ENCODE data around the gene CTNNA1.

The CTNNA1 gene

DNA sequence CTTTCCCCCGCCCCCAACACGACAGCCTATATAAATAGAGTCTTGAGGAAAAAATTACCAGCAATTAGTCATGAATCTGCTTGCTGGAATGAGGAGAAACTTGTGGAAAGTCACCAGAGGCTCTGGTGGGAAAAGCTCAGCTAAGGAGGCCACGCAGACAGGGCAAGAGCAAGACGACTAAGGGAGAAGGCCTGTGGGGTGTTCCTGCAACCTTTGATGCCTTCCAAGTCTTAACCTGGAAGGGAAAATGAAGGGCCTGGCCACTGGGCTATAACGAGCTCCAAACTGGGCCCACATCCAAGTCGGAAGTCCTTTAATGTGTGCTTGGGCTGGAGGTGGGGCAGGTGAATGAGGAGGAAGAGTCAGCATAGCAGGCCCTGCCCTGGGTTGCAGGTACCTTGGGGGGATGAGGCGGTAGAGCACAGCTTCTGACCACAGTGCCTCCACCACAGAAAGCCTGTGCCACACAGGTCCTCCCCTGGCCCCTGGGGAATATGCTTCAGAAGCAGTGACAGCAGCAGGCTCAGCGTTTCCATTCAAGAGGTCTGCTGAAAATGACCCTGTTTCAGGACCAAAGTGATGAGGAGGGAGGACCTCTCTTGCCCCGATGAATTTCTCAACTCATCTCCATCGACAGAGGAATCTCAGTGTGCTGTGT lies 214.7 kb downstream of the CTNNA1 start:
- H3K9me3 ChIP-seq (ENCODE audit: control insufficient read depth, low read length), result no peaks in the 10 kb centered on the region
- no peak overlapping the region for H3K27ac ChIP-seq (ENCODE audit: insufficient read depth, low read length, poor library complexity, severe bottlenecking)
- H3K4me3 ChIP-seq (ENCODE audit: insufficient read depth, low read depth, low read length, poor library complexity, severe bottlenecking), result no peak overlapping the region
- no peaks in the 10 kb centered on the region for H3K27me3 ChIP-seq (replicated peaks; ENCODE audit: control insufficient read depth, insufficient read depth, low read length, poor library complexity, severe bottlenecking)
- no peak for DNase-seq
- no peaks in the 10 kb centered on the region for H3K36me3 ChIP-seq (ENCODE audit: control insufficient read depth, insufficient read depth, low read length)
- H3K4me1 ChIP-seq (ENCODE audit: control insufficient read depth, insufficient read depth, low read length, poor library complexity, severe bottlenecking), result no peaks in the 10 kb centered on the region

DNA sequence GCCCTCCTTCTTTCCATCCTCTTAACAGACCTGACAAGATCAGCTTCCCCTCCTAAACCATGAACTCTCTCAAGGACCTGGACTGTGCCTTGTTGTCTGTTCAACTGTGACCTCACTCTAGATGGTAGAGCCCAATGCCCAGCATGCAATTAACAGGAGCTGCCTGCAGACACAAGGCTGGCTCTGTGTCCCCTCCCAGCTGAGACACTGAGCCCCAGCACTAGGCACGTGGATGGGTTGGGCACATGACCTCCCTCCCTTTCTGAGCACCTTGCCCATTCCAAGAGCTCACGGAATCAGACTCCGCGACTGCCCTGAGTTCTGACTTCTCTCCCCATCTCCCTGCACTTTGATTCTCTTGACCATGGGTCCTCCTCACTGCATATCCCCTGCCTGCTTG lies 215.4 kb downstream of the CTNNA1 start:
- Histone ChIP-seq H3K9me3 (ENCODE audit: control insufficient read depth, low read length) (no peaks in the 10 kb centered on the region), H3K4me3 (ENCODE audit: insufficient read depth, low read depth, low read length, poor library complexity, severe bottlenecking) (no peak overlapping the region)
- no peak for DNase-seq

DNA sequence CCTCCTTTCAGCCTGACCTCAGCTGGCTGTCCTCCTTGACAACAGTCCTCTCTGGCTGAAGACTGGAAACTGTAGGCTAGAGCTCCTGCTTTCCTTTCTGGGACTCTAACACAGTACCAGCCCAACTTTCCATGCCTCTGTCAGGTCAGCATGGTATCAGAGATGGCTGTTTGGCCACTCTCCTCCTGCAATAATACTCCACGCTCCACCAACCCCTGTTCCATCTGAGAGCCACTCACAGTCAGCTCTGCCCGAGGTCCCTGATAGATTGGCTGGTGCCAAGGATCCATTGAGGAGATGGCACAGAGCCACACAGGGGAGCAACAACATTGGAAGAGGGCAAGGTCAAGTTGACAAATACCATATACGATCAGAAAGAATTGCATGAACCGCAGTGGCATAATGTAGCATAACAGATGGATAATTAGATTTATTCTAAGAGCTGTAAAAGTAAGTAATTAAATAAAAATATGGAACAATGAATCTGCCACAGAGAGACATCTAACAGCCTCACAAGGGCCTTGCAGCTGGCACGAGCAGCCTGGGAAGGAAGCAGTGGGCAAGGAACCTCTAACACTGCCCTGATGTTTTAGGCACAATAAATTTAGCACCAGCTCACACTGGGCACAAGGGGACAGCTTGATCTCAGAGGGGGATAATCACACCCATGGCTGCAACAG lies 216.2 kb downstream of the CTNNA1 start:
- DNase-seq, result no peak

More for the DNA sequence above, 215.4 kb downstream of the CTNNA1 start:
- Histone ChIP-seq H3K27ac (ENCODE audit: insufficient read depth, low read length, poor library complexity, severe bottlenecking) (no peak overlapping the region), H3K4me1 (ENCODE audit: control insufficient read depth, insufficient read depth, low read length, poor library complexity, severe bottlenecking) (no peaks in the 10 kb centered on the region), H3K36me3 (ENCODE audit: control insufficient read depth, insufficient read depth, low read length) (no peaks in the 10 kb centered on the region), H3K27me3 (replicated peaks; ENCODE audit: control insufficient read depth, insufficient read depth, low read length, poor library complexity, severe bottlenecking) (no peaks in the 10 kb centered on the region)

DNA sequence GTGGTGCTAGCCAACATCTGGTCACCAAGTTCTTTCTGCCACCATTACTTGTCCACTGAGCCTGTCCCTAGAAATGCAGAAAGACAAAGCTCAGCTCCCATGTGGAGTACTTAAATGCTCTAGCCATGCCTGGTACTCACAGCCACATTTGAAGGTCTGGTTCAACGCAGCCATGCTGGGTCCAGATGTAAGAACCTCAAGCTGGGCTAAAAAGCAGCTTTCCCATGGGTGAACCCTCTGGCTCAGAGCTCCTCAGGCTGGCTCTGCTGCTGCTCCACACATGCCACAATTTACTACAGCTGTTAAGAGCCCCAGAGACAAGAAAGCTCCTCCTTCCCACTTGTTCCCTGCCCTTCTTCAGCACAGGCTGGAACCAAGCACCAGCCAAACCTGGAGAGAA lies 219.0 kb downstream of the CTNNA1 start:
- Histone ChIP-seq H3K27me3 (replicated peaks; ENCODE audit: control insufficient read depth, insufficient read depth, low read length, poor library complexity, severe bottlenecking) (no peaks in the 10 kb centered on the region), H3K27ac (ENCODE audit: insufficient read depth, low read length, poor library complexity, severe bottlenecking) (no peak overlapping the region), H3K9me3 (ENCODE audit: control insufficient read depth, low read length) (no peaks in the 10 kb centered on the region), H3K36me3 (ENCODE audit: control insufficient read depth, insufficient read depth, low read length) (no peaks in the 10 kb centered on the region), H3K4me3 (ENCODE audit: insufficient read depth, low read depth, low read length, poor library complexity, severe bottlenecking) (no peak overlapping the region), H3K4me1 (ENCODE audit: control insufficient read depth, insufficient read depth, low read length, poor library complexity, severe bottlenecking) (no peaks in the 10 kb centered on the region)
- DNase-seq, result no peak

More for the DNA sequence above, 216.2 kb downstream of the CTNNA1 start:
- H3K4me3 ChIP-seq (ENCODE audit: insufficient read depth, low read depth, low read length, poor library complexity, severe bottlenecking), result no peak overlapping the region
- no peak overlapping the region for H3K27ac ChIP-seq (ENCODE audit: insufficient read depth, low read length, poor library complexity, severe bottlenecking)
- no peaks in the 10 kb centered on the region for H3K36me3 ChIP-seq (ENCODE audit: control insufficient read depth, insufficient read depth, low read length)
- H3K4me1 ChIP-seq (ENCODE audit: control insufficient read depth, insufficient read depth, low read length, poor library complexity, severe bottlenecking), result no peaks in the 10 kb centered on the region
- H3K9me3 ChIP-seq (ENCODE audit: control insufficient read depth, low read length), result no peaks in the 10 kb centered on the region
- no peaks in the 10 kb centered on the region for H3K27me3 ChIP-seq (replicated peaks; ENCODE audit: control insufficient read depth, insufficient read depth, low read length, poor library complexity, severe bottlenecking)

DNA sequence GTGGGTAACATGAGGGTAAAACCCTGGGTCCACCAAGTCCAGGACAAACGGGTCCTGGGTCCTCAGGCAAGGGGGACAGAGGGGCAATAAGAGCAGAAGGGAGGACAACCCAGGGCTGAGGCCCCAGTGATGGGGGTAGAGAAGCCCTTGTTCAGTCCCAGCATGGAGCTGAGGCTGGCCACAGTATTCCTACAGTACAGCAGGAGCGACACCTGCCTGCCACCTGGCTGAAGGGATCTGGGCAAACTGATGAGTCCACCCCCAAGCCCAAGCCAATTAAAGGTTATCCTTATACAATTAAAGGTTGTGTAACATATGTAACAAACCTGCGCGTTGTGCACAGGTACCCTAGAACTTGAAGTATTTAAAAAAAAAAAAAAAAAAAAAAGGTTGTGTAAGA lies 219.6 kb downstream of the CTNNA1 start:
- no peak overlapping the region for H3K27ac ChIP-seq (ENCODE audit: insufficient read depth, low read length, poor library complexity, severe bottlenecking)
- H3K4me3 ChIP-seq (ENCODE audit: insufficient read depth, low read depth, low read length, poor library complexity, severe bottlenecking), result no peak overlapping the region
- H3K36me3 ChIP-seq (ENCODE audit: control insufficient read depth, insufficient read depth, low read length), result no peaks in the 10 kb centered on the region
- H3K27me3 ChIP-seq (replicated peaks; ENCODE audit: control insufficient read depth, insufficient read depth, low read length, poor library complexity, severe bottlenecking), result no peaks in the 10 kb centered on the region
- no peaks in the 10 kb centered on the region for H3K9me3 ChIP-seq (ENCODE audit: control insufficient read depth, low read length)
- no peak for DNase-seq
- no peaks in the 10 kb centered on the region for H3K4me1 ChIP-seq (ENCODE audit: control insufficient read depth, insufficient read depth, low read length, poor library complexity, severe bottlenecking)

DNA sequence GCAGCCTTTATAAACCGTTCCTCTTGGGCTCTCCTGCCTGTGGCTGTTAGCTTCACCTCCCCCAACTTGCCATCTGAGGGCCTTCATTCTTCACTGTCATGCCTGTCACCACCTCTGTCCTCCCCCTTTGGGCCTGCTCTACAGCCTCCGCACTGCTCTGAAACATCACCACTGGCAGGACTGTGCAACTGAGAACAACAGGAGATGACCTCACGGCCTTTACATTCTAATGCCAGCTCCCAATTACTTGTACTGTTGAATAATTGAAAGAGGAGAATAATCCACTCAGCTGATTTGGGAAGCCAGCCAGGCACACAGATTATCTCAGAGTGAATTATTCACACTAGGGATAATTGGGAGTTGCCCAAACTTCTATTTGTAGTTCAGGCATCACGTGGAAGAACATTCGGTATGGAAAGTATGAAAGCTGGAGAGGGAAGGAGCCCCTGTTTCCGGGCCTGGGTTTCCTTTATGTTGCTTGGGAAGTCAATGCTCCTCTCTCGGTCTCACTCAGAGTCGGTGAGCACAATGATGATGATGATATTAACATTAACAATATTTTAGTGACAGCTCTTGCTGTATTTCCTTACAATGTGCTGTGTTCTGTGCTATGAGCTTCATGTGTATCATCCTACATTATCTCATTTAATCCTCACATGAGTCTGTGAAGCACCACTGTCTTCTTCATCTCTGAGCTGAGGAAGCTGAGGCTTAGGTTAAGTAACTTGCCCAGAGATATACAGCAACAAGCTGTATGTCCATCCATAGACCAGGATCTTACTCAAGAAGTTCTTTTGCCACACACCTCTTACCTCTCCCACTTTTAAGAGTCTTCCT lies 221.2 kb downstream of the CTNNA1 start:
- Histone ChIP-seq H3K27me3 (replicated peaks; ENCODE audit: control insufficient read depth, insufficient read depth, low read length, poor library complexity, severe bottlenecking) (no peaks in the 10 kb centered on the region), H3K4me1 (ENCODE audit: control insufficient read depth, insufficient read depth, low read length, poor library complexity, severe bottlenecking) (no peaks in the 10 kb centered on the region), H3K36me3 (ENCODE audit: control insufficient read depth, insufficient read depth, low read length) (no peaks in the 10 kb centered on the region), H3K4me3 (ENCODE audit: insufficient read depth, low read depth, low read length, poor library complexity, severe bottlenecking) (no peak overlapping the region), H3K27ac (ENCODE audit: insufficient read depth, low read length, poor library complexity, severe bottlenecking) (no peak overlapping the region), H3K9me3 (ENCODE audit: control insufficient read depth, low read length) (no peaks in the 10 kb centered on the region)
- no peak for DNase-seq

DNA sequence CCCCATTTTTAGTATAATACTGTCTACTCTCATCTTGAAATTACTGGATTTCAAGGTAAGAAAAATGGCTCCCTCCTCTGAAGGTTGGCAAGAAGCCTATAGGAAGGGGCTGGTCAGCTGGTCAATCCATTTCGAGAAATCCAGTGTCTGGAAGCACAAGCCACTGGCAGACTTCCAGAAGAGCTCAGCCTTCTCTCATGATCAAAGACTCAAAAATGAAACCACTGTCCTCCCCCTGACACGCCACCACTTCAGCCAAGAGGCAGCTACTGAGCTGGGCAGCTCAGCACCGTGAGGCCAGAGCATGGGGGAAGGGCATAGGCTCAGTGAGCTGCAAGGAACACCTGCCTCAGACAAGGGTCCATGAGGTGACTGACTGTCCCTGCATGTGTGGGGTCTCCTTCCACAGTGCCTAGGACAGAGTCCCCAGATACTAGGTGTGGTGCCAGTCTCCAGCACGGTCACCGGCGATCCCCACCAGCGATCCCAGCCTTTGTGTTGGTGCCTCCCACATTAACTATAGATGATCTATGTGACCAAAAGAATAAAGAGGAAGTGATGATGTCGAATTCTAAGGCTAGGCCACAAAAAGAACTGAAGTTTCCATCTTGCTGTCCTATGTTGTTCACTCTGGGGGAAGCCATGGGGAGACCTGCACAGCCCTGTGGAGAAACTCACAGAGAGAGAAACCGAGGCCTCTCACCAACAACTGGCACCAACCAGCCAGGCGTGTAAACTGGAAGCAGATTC lies 222.0 kb downstream of the CTNNA1 start:
- Histone ChIP-seq H3K36me3 (ENCODE audit: control insufficient read depth, insufficient read depth, low read length) (no peaks in the 10 kb centered on the region), H3K4me1 (ENCODE audit: control insufficient read depth, insufficient read depth, low read length, poor library complexity, severe bottlenecking) (peaks cover 2% of the 10 kb centered on the region), H3K27ac (ENCODE audit: insufficient read depth, low read length, poor library complexity, severe bottlenecking) (no peak overlapping the region)

DNA sequence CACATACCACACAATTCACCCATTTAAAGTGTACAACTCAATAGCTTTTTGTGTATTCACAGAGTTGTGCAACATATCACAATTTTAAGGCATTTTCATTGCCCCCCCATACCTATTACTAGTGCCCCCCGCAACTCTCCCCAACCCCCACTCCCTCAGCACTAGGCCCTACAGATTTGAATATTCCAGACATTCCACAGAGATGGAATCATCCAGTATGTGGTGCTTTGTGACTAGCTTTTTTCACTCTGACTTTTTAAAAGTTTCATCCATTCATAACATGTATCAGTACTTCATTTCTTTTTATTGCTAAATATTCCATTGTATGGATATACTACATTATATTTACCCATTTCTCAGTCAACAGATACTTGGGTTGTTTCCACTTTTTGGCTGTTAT lies 224.9 kb downstream of the CTNNA1 start:
- DNase-seq, result no peak
- no peak overlapping the region for H3K27ac ChIP-seq (ENCODE audit: insufficient read depth, low read length, poor library complexity, severe bottlenecking)
- H3K4me3 ChIP-seq (ENCODE audit: insufficient read depth, low read depth, low read length, poor library complexity, severe bottlenecking), result no peak overlapping the region
- no peaks in the 10 kb centered on the region for H3K27me3 ChIP-seq (replicated peaks; ENCODE audit: control insufficient read depth, insufficient read depth, low read length, poor library complexity, severe bottlenecking)
- no peaks in the 10 kb centered on the region for H3K36me3 ChIP-seq (ENCODE audit: control insufficient read depth, insufficient read depth, low read length)
- peaks cover 18% of the 10 kb centered on the region for H3K4me1 ChIP-seq (ENCODE audit: control insufficient read depth, insufficient read depth, low read length, poor library complexity, severe bottlenecking)
- no peaks in the 10 kb centered on the region for H3K9me3 ChIP-seq (ENCODE audit: control insufficient read depth, low read length)

More for the DNA sequence above, 222.0 kb downstream of the CTNNA1 start:
- DNase-seq, result no peak
- Histone ChIP-seq H3K27me3 (replicated peaks; ENCODE audit: control insufficient read depth, insufficient read depth, low read length, poor library complexity, severe bottlenecking) (no peaks in the 10 kb centered on the region), H3K9me3 (ENCODE audit: control insufficient read depth, low read length) (no peaks in the 10 kb centered on the region), H3K4me3 (ENCODE audit: insufficient read depth, low read depth, low read length, poor library complexity, severe bottlenecking) (no peak overlapping the region)

DNA sequence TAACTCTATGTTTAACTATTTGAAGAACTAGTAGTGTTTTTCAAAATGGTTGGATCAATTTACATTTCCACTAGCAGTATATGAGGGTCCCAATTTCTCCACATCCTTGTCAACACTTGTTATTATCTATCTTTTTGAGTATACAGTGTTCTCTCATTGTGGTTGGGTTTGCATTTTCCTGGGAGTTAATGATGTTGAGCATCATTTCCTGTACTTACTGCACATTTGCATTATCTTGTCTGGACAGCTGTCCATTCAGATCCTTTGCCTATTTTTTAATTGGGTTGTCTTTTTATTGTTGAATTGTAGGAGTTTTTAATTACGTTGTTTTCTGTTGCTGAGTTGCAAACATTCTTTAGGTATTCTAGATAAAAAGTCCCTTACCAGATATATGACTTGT lies 225.4 kb downstream of the CTNNA1 start:
- Histone ChIP-seq H3K27ac (ENCODE audit: insufficient read depth, low read length, poor library complexity, severe bottlenecking) (no peak overlapping the region), H3K9me3 (ENCODE audit: control insufficient read depth, low read length) (no peaks in the 10 kb centered on the region), H3K27me3 (replicated peaks; ENCODE audit: control insufficient read depth, insufficient read depth, low read length, poor library complexity, severe bottlenecking) (no peaks in the 10 kb centered on the region), H3K36me3 (ENCODE audit: control insufficient read depth, insufficient read depth, low read length) (no peaks in the 10 kb centered on the region), H3K4me1 (ENCODE audit: control insufficient read depth, insufficient read depth, low read length, poor library complexity, severe bottlenecking) (peaks cover 18% of the 10 kb centered on the region), H3K4me3 (ENCODE audit: insufficient read depth, low read depth, low read length, poor library complexity, severe bottlenecking) (no peak overlapping the region)
- no peak for DNase-seq
